DND-41 (cell line): ENCODE data around the gene GAB1.

Experiments
- ATAC-seq: fragments of 200-7000 bp; cut with Tn5 transposase; 3 replicates; pipeline ENCODE4 v1.9.1; 2021; ENCODE audit warnings: low read depth; ENCODE audit not compliant: insufficient read depth
- DNase-seq: peaks from one replicate; pipeline ENCODE4 v3.0.0-alpha.2; 2020
- H2AFZ ChIP-seq: 2 replicates; pipeline ENCODE4 v1.6.0; 2012; ENCODE audit warnings: low read depth, low read length
- H3K27ac ChIP-seq: 2 replicates; pipeline ENCODE4 v1.5.1; 2012; ENCODE audit warnings: low read length, inconsistent platforms
- H3K27me3 ChIP-seq: fragments of 200-600 bp; sonication (generic); 2 replicates; pipeline ENCODE4 v1.6.0; 2012; ENCODE audit warnings: low read length, mild to moderate bottlenecking, inconsistent platforms; ENCODE audit not compliant: insufficient read depth, poor library complexity
- H3K36me3 ChIP-seq: 2 replicates; pipeline ENCODE4 v1.5.1; 2012; ENCODE audit warnings: low read length, inconsistent platforms; ENCODE audit not compliant: insufficient read depth
- H3K4me1 ChIP-seq: 2 replicates; pipeline ENCODE4 v1.5.1; 2012; ENCODE audit warnings: mild to moderate bottlenecking, low read length; ENCODE audit not compliant: insufficient read depth
- H3K4me2 ChIP-seq: 2 replicates; pipeline ENCODE4 v1.6.0; 2012; ENCODE audit warnings: mild to moderate bottlenecking, moderate library complexity, low read length, inconsistent platforms; ENCODE audit not compliant: insufficient read depth
- H3K4me3 ChIP-seq, 2 experiments: fragments of 200-600 bp in 1 of 2; shearing (Covaris generic) in 1 of 2; 2 replicates each; pipeline ENCODE4 v1.5.1; 2012 to 2016; ENCODE audit warnings: inconsistent platforms in 2 of 2, low read length in 2 of 2, mild to moderate bottlenecking in 2 of 2, low read depth in 1 of 2, moderate library complexity in 1 of 2
- H3K79me2 ChIP-seq: 2 replicates; pipeline ENCODE4 v1.6.0; 2012; ENCODE audit warnings: low read length, inconsistent platforms; ENCODE audit not compliant: insufficient read depth
- H3K9ac ChIP-seq: 2 replicates; pipeline ENCODE4 v1.6.0; 2012; ENCODE audit warnings: low read depth, mild to moderate bottlenecking, inconsistent platforms, low read length, moderate library complexity
- H3K9me3 ChIP-seq: 2 replicates; pipeline ENCODE4 v1.5.1; 2012; ENCODE audit warnings: low read length, moderate library complexity, mild to moderate bottlenecking, inconsistent platforms; ENCODE audit not compliant: insufficient read depth, severe bottlenecking
- H4K20me1 ChIP-seq: 2 replicates; pipeline ENCODE4 v1.6.0; 2012; ENCODE audit warnings: low read length; ENCODE audit not compliant: insufficient read depth
- EZH2 ChIP-seq: IDR thresholded peaks from 3 replicates; pipeline ENCODE4 v1.6.1; 2012; ENCODE audit warnings: borderline replicate concordance, low read depth, mild to moderate bottlenecking, moderate library complexity, low read length, inconsistent platforms; ENCODE audit not compliant: severe bottlenecking
- TF ChIP-seq, protein P1 (sequence below): IDR thresholded peaks from 2 replicates; pipeline ENCODE4 v1.5.1; 2012; ENCODE audit warnings: borderline replicate concordance, low read length, moderate library complexity, mild to moderate bottlenecking; ENCODE audit not compliant: poor library complexity, severe bottlenecking; ENCODE audit errors: extremely low read depth

The GAB1 gene

DNA sequence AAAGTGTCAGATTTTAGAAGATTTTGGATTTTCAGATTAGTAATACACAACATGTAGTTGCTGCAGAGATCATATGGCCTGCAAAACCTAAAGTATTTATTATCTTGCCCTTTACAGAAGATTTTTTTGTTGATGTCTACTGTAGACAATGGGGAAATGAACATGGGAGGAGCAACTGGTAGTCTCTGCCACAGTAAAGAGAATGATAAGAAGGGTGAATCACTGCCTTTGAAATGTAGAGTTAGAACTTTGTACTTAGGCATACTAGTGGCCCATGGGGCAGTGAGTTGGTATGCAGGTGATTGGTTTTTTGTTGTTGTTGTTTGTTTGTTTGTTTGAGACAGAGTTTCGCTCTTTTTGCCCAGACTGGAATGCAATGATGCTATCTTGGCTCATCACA is 50.1 kb downstream of the GAB1 start:
- H3K4me2 ChIP-seq = no peak overlapping the region
- no peak for DNase-seq
- H3K4me1 ChIP-seq = no peaks in the 10 kb centered on the region
- no peak overlapping the region for H2AFZ ChIP-seq
- no peak overlapping the region for H3K9ac ChIP-seq
- H4K20me1 ChIP-seq = no peaks in the 10 kb centered on the region
- ATAC-seq = no peak
- no peaks in the 10 kb centered on the region for H3K79me2 ChIP-seq
- no peaks in the 10 kb centered on the region for H3K27me3 ChIP-seq
- no peak for TF ChIP-seq EZH2
- TF ChIP-seq, protein P1, sequence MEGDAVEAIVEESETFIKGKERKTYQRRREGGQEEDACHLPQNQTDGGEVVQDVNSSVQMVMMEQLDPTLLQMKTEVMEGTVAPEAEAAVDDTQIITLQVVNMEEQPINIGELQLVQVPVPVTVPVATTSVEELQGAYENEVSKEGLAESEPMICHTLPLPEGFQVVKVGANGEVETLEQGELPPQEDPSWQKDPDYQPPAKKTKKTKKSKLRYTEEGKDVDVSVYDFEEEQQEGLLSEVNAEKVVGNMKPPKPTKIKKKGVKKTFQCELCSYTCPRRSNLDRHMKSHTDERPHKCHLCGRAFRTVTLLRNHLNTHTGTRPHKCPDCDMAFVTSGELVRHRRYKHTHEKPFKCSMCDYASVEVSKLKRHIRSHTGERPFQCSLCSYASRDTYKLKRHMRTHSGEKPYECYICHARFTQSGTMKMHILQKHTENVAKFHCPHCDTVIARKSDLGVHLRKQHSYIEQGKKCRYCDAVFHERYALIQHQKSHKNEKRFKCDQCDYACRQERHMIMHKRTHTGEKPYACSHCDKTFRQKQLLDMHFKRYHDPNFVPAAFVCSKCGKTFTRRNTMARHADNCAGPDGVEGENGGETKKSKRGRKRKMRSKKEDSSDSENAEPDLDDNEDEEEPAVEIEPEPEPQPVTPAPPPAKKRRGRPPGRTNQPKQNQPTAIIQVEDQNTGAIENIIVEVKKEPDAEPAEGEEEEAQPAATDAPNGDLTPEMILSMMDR = no peak
- no peaks in the 10 kb centered on the region for H3K36me3 ChIP-seq
- H3K4me3 ChIP-seq = no peak overlapping the region
- no peak overlapping the region for H3K27ac ChIP-seq
- no peaks in the 10 kb centered on the region for H3K9me3 ChIP-seq

DNA sequence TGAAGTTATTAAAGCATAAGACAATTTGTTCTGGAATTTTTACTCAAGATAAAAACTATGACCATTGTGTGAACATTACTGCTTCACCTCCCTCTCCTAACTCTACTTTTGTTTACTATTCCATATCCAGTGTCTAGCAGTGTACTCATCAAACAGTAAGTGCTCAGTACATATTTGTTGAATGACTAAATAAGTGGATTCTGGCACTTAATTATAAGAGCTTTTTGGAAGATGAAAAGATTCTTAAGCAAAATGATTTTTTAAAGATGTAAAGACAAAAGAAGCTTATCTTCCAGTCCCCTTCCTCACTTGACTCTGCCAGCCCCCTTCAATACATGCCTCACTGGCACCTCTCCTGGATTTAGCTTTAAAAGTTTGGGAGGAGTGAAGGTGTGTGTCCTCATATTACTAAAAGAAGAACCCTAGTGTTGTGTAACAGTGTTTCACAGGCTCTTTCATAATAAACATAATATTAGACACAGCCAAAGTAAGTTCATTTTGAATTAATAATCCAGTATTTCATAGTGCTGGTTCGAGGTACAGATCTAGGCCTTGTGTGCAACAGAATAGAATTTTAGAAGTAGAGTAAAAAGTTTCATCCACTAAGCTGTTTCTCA is 53.0 kb downstream of the GAB1 start:
- Histone ChIP-seq H3K9ac (no peak overlapping the region), H3K27me3 (no peaks in the 10 kb centered on the region), H3K4me2 (no peak overlapping the region), H2AFZ (no peak overlapping the region), H3K27ac (no peak overlapping the region), H3K36me3 (no peaks in the 10 kb centered on the region), H4K20me1 (no peaks in the 10 kb centered on the region), H3K79me2 (no peaks in the 10 kb centered on the region), H3K4me1 (no peaks in the 10 kb centered on the region), H3K4me3 (no peak overlapping the region), H3K9me3 (no peaks in the 10 kb centered on the region)
- TF ChIP-seq, protein P1 = no peak
- TF ChIP-seq EZH2 = no peak
- DNase-seq (no peak), ATAC-seq (no peak)

- no peak overlapping the region for H3K4me2 ChIP-seq
- DNase-seq = no peak
- H3K27me3 ChIP-seq = no peaks in the 10 kb centered on the region
- H3K9me3 ChIP-seq = no peaks in the 10 kb centered on the region
- no peaks in the 10 kb centered on the region for H4K20me1 ChIP-seq
- TF ChIP-seq, protein P1 = no peak
- TF ChIP-seq EZH2 = no peak
- H3K27ac ChIP-seq = no peak overlapping the region
- no peak overlapping the region for H3K9ac ChIP-seq
- H3K4me3 ChIP-seq = no peak overlapping the region
- no peaks in the 10 kb centered on the region for H3K79me2 ChIP-seq
- H3K36me3 ChIP-seq = no peaks in the 10 kb centered on the region
- H3K4me1 ChIP-seq = no peaks in the 10 kb centered on the region
- no peak for ATAC-seq
- no peak overlapping the region for H2AFZ ChIP-seq
Measured at GRCh38 chr4:143390764-143391163, 54.1 kb downstream of the GAB1 start.
